ENCODE measurements around the gene PTGFRN.

PTGFRN gene

GRCh38 chr1:117025568-117025967, 115.9 kb downstream of the PTGFRN start:
- no peak overlapping the region for H3K4me3 ChIP-seq (ENCODE audit: low read depth in 1 of 2, low read length in 2 of 2)

GRCh38 chr1:117026361-117026760, 116.6 kb downstream of the PTGFRN start:
- Histone ChIP-seq H3K4me1 (ENCODE audit: control insufficient read depth in 1 of 2, insufficient read depth in 2 of 2, low read length in 2 of 2) (no peaks in the 10 kb centered on the region), H3K36me3 (ENCODE audit: control insufficient read depth in 1 of 2, insufficient read depth in 2 of 2, low read length in 2 of 2) (peaks cover 0 to 4% of the 10 kb centered on the region in 2 donors), H3K4me3 (ENCODE audit: low read depth in 1 of 2, low read length in 2 of 2) (no peak overlapping the region), H3K27me3 (ENCODE audit: low read depth, low read length) (no peaks in the 10 kb centered on the region), H3K27ac (ENCODE audit: low read length) (no peak overlapping the region), H3K9me3 (ENCODE audit: control insufficient read depth in 1 of 2, low read length in 2 of 2) (no peaks in the 10 kb centered on the region)

More at GRCh38 chr1:117025568-117025967, 115.9 kb downstream of the PTGFRN start:
- Histone ChIP-seq H3K4me1 (ENCODE audit: control insufficient read depth in 1 of 2, insufficient read depth in 2 of 2, low read length in 2 of 2) (no peaks in the 10 kb centered on the region), H3K27ac (ENCODE audit: low read length) (no peak overlapping the region), H3K27me3 (ENCODE audit: low read depth, low read length) (no peaks in the 10 kb centered on the region), H3K9me3 (ENCODE audit: control insufficient read depth in 1 of 2, low read length in 2 of 2) (no peaks in the 10 kb centered on the region), H3K36me3 (ENCODE audit: control insufficient read depth in 1 of 2, insufficient read depth in 2 of 2, low read length in 2 of 2) (peaks cover 0 to 4% of the 10 kb centered on the region in 2 donors)

GRCh38 chr1:117029685-117030084, 120.0 kb downstream of the PTGFRN start:
- Histone ChIP-seq H3K36me3 (ENCODE audit: control insufficient read depth in 1 of 2, insufficient read depth in 2 of 2, low read length in 2 of 2) (peaks cover 0 to 4% of the 10 kb centered on the region in 2 donors), H3K9me3 (ENCODE audit: control insufficient read depth in 1 of 2, low read length in 2 of 2) (no peaks in the 10 kb centered on the region), H3K27ac (ENCODE audit: low read length) (no peak overlapping the region), H3K27me3 (ENCODE audit: low read depth, low read length) (no peaks in the 10 kb centered on the region), H3K4me3 (ENCODE audit: low read depth in 1 of 2, low read length in 2 of 2) (no peak overlapping the region), H3K4me1 (ENCODE audit: control insufficient read depth in 1 of 2, insufficient read depth in 2 of 2, low read length in 2 of 2) (no peaks in the 10 kb centered on the region)

GRCh38 chr1:117030271-117030877, 120.7 kb downstream of the PTGFRN start:
- Histone ChIP-seq H3K4me1 (ENCODE audit: control insufficient read depth in 1 of 2, insufficient read depth in 2 of 2, low read length in 2 of 2) (no peaks in the 10 kb centered on the region), H3K27me3 (ENCODE audit: low read depth, low read length) (no peaks in the 10 kb centered on the region), H3K27ac (ENCODE audit: low read length) (no peak overlapping the region), H3K9me3 (ENCODE audit: control insufficient read depth in 1 of 2, low read length in 2 of 2) (no peaks in the 10 kb centered on the region), H3K36me3 (ENCODE audit: control insufficient read depth in 1 of 2, insufficient read depth in 2 of 2, low read length in 2 of 2) (peaks cover 0 to 3% of the 10 kb centered on the region in 2 donors), H3K4me3 (ENCODE audit: low read depth in 1 of 2, low read length in 2 of 2) (no peak overlapping the region)

GRCh38 chr1:117032266-117032665, 122.5 kb downstream of the PTGFRN start:
- H3K4me1 ChIP-seq (ENCODE audit: control insufficient read depth in 1 of 2, insufficient read depth in 2 of 2, low read length in 2 of 2): no peaks in the 10 kb centered on the region
- no peaks in the 10 kb centered on the region for H3K9me3 ChIP-seq (ENCODE audit: control insufficient read depth in 1 of 2, low read length in 2 of 2)
- H3K4me3 ChIP-seq (ENCODE audit: low read depth in 1 of 2, low read length in 2 of 2): no peak overlapping the region
- H3K27ac ChIP-seq (ENCODE audit: low read length): no peak overlapping the region
- no peaks in the 10 kb centered on the region for H3K27me3 ChIP-seq (ENCODE audit: low read depth, low read length)
- no peaks in the 10 kb centered on the region for H3K36me3 ChIP-seq (ENCODE audit: control insufficient read depth in 1 of 2, insufficient read depth in 2 of 2, low read length in 2 of 2)

- H3K36me3 ChIP-seq (ENCODE audit: control insufficient read depth in 1 of 2, insufficient read depth in 2 of 2, low read length in 2 of 2): no peaks in the 10 kb centered on the region
- no peaks in the 10 kb centered on the region for H3K4me1 ChIP-seq (ENCODE audit: control insufficient read depth in 1 of 2, insufficient read depth in 2 of 2, low read length in 2 of 2)
- H3K4me3 ChIP-seq (ENCODE audit: low read depth in 1 of 2, low read length in 2 of 2): no peak overlapping the region
- no peaks in the 10 kb centered on the region for H3K9me3 ChIP-seq (ENCODE audit: control insufficient read depth in 1 of 2, low read length in 2 of 2)
- no peaks in the 10 kb centered on the region for H3K27me3 ChIP-seq (ENCODE audit: low read depth, low read length)
- H3K27ac ChIP-seq (ENCODE audit: low read length): no peak overlapping the region
These were observed 123.2 kb downstream of the PTGFRN start for GRCh38 chr1:117032681-117033539.

GRCh38 chr1:117033772-117034171, 124.1 kb downstream of the PTGFRN start:
- Histone ChIP-seq H3K27me3 (ENCODE audit: low read depth, low read length) (no peaks in the 10 kb centered on the region), H3K4me3 (ENCODE audit: low read depth in 1 of 2, low read length in 2 of 2) (no peak overlapping the region), H3K9me3 (ENCODE audit: control insufficient read depth in 1 of 2, low read length in 2 of 2) (no peaks in the 10 kb centered on the region), H3K36me3 (ENCODE audit: control insufficient read depth in 1 of 2, insufficient read depth in 2 of 2, low read length in 2 of 2) (no peaks in the 10 kb centered on the region), H3K27ac (ENCODE audit: low read length) (no peak overlapping the region), H3K4me1 (ENCODE audit: control insufficient read depth in 1 of 2, insufficient read depth in 2 of 2, low read length in 2 of 2) (no peaks in the 10 kb centered on the region)

GRCh38 chr1:117034791-117035290, 125.1 kb downstream of the PTGFRN start:
- Histone ChIP-seq H3K27me3 (ENCODE audit: low read depth, low read length) (no peaks in the 10 kb centered on the region), H3K27ac (ENCODE audit: low read length) (no peak overlapping the region), H3K4me1 (ENCODE audit: control insufficient read depth in 1 of 2, insufficient read depth in 2 of 2, low read length in 2 of 2) (no peaks in the 10 kb centered on the region), H3K9me3 (ENCODE audit: control insufficient read depth in 1 of 2, low read length in 2 of 2) (no peaks in the 10 kb centered on the region), H3K4me3 (ENCODE audit: low read depth in 1 of 2, low read length in 2 of 2) (no peak overlapping the region), H3K36me3 (ENCODE audit: control insufficient read depth in 1 of 2, insufficient read depth in 2 of 2, low read length in 2 of 2) (no peaks in the 10 kb centered on the region)

- no peaks in the 10 kb centered on the region for H3K36me3 ChIP-seq (ENCODE audit: control insufficient read depth in 1 of 2, insufficient read depth in 2 of 2, low read length in 2 of 2)
- H3K4me1 ChIP-seq (ENCODE audit: control insufficient read depth in 1 of 2, insufficient read depth in 2 of 2, low read length in 2 of 2): no peaks in the 10 kb centered on the region
- no peak overlapping the region for H3K27ac ChIP-seq (ENCODE audit: low read length)
- H3K4me3 ChIP-seq (ENCODE audit: low read depth in 1 of 2, low read length in 2 of 2): no peak overlapping the region
- no peaks in the 10 kb centered on the region for H3K27me3 ChIP-seq (ENCODE audit: low read depth, low read length)
- H3K9me3 ChIP-seq (ENCODE audit: control insufficient read depth in 1 of 2, low read length in 2 of 2): no peaks in the 10 kb centered on the region
These were observed 126.3 kb downstream of the PTGFRN start for GRCh38 chr1:117036018-117036461.

- no peak overlapping the region for H3K4me3 ChIP-seq (ENCODE audit: low read depth in 1 of 2, low read length in 2 of 2)
- H3K27ac ChIP-seq (ENCODE audit: low read length): no peak overlapping the region
- no peaks in the 10 kb centered on the region for H3K4me1 ChIP-seq (ENCODE audit: control insufficient read depth in 1 of 2, insufficient read depth in 2 of 2, low read length in 2 of 2)
- no peaks in the 10 kb centered on the region for H3K9me3 ChIP-seq (ENCODE audit: control insufficient read depth in 1 of 2, low read length in 2 of 2)
- H3K36me3 ChIP-seq (ENCODE audit: control insufficient read depth in 1 of 2, insufficient read depth in 2 of 2, low read length in 2 of 2): no peaks in the 10 kb centered on the region
- H3K27me3 ChIP-seq (ENCODE audit: low read depth, low read length): no peaks in the 10 kb centered on the region
These were observed 128.1 kb downstream of the PTGFRN start for GRCh38 chr1:117037802-117038201.

GRCh38 chr1:117038236-117038635, 128.5 kb downstream of the PTGFRN start:
- Histone ChIP-seq H3K27ac (ENCODE audit: low read length) (no peak overlapping the region), H3K4me1 (ENCODE audit: control insufficient read depth in 1 of 2, insufficient read depth in 2 of 2, low read length in 2 of 2) (no peaks in the 10 kb centered on the region), H3K9me3 (ENCODE audit: control insufficient read depth in 1 of 2, low read length in 2 of 2) (no peaks in the 10 kb centered on the region), H3K4me3 (ENCODE audit: low read depth in 1 of 2, low read length in 2 of 2) (no peak overlapping the region), H3K36me3 (ENCODE audit: control insufficient read depth in 1 of 2, insufficient read depth in 2 of 2, low read length in 2 of 2) (no peaks in the 10 kb centered on the region), H3K27me3 (ENCODE audit: low read depth, low read length) (no peaks in the 10 kb centered on the region)
